ENCODE data around the gene CREB3L1. TPM values are rescaled to one million over a fixed set of nuclear protein-coding genes. Genes with fewer than 3 reads are reported as not detected.
A peak's percentile ranks its signal among the peaks of the same experiment; 100 is the strongest.

CREB3L1 gene
- total RNA-seq, 1 donor from 2014 or later: 0.43 TPM

DNA sequence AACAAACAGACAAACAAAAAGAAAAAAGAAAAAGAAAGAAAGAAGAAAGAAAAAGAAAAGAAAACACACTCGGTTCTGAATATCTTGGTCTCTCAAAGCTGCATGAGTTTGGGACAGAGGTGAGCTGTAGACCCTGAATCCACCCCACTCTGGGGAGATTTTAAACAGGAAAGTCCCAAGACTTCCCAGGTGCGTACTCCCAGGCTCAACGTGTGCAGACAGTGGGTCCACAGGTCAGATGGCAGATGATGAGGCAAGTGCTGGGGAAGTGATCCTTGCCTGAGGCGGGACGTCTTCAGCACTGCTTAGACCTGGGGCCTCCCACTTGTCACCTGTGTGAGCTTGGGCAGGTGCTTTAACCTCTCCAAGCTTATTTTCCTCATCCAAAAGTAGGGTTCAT, 9.3 kb downstream of the CREB3L1 start:
- Mint-ChIP-seq H3K4me1 (peaks cover 23% of the 10 kb centered on the region), H3K36me3 (no peaks in the 10 kb centered on the region), H3K27ac (no peak overlapping the region), H3K9me3 (no peaks in the 10 kb centered on the region), H3K27me3 (ENCODE audit: insufficient read depth, low read depth) (peaks cover 11% of the 10 kb centered on the region), H3K4me3 (no peak overlapping the region)
- H3K9me3 ChIP-seq (ENCODE audit: low read depth): no peaks in the 10 kb centered on the region
- no peaks in the 10 kb centered on the region for H4K20me1 ChIP-seq (ENCODE audit: low read depth)
- H3F3A ChIP-seq (ENCODE audit: low read depth): peaks cover 16% of the 10 kb centered on the region
- no peak overlapping the region for H2AFZ ChIP-seq (replicated peaks)
- H3K36me3 ChIP-seq: no peaks in the 10 kb centered on the region
- no peak overlapping the region for H3K4me2 ChIP-seq
- no peak for DNase-seq (ENCODE audit: low spot score)
- no peak overlapping the region for H3K27ac ChIP-seq
- H3K79me2 ChIP-seq (ENCODE audit: low read depth): no peaks in the 10 kb centered on the region
- no peak overlapping the region for H3K4me3 ChIP-seq
- H3K9ac ChIP-seq: no peak overlapping the region
- peaks cover 18% of the 10 kb centered on the region for H3K4me1 ChIP-seq
- TF ChIP-seq EZH2 (IDR thresholded peaks at IDR 0.05): no peak
- TF ChIP-seq CTCF (IDR thresholded peaks at IDR 0.05): no peak
- TF ChIP-seq EZH2phosphoT487 (IDR thresholded peaks at IDR 0.05): no peak
- no peaks in the 10 kb centered on the region for H3K27me3 ChIP-seq

DNA sequence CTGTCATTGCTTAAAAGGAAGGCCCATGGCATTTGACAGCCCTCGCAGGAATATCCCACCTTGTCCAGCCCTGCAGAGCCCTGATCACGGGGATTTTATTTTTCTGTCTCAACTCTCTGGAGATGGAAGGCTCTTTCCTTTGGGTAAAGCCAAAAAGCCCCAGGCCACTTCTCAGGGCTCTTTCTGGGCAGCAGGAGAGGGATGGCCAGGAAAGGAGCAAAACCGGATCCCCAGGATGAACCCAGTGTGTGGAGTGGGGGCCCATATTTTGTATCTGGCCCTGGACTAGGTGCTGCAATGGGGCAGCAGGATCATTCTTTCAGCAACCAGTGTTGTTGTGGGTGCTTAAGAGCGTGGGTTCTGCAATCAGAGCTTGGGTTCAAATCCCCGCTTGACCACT, 11.0 kb downstream of the CREB3L1 start:
- Histone ChIP-seq H3K4me2 (no peak overlapping the region), H4K20me1 (ENCODE audit: low read depth) (no peaks in the 10 kb centered on the region), H3K4me1 (peaks cover 20% of the 10 kb centered on the region), H3F3A (ENCODE audit: low read depth) (peaks cover 12% of the 10 kb centered on the region), H3K36me3 (no peaks in the 10 kb centered on the region), H3K79me2 (ENCODE audit: low read depth) (no peaks in the 10 kb centered on the region), H3K4me3 (no peak overlapping the region), H3K27ac (no peak overlapping the region), H2AFZ (replicated peaks) (no peak overlapping the region), H3K9ac (no peak overlapping the region), H3K9me3 (ENCODE audit: low read depth) (no peaks in the 10 kb centered on the region), H3K27me3 (no peaks in the 10 kb centered on the region)
- Mint-ChIP-seq H3K4me3 (no peak overlapping the region), H3K27me3 (ENCODE audit: insufficient read depth, low read depth) (peaks cover 12% of the 10 kb centered on the region), H3K4me1 (peaks cover 29% of the 10 kb centered on the region), H3K9me3 (no peaks in the 10 kb centered on the region), H3K27ac (no peak overlapping the region), H3K36me3 (no peaks in the 10 kb centered on the region)
- no peak for DNase-seq (ENCODE audit: low spot score)
- TF ChIP-seq EZH2phosphoT487 (IDR thresholded peaks at IDR 0.05) (no peak), EZH2 (IDR thresholded peaks at IDR 0.05) (no peak), CTCF (IDR thresholded peaks at IDR 0.05) (no peak)

- Histone ChIP-seq H3K27me3 (no peaks in the 10 kb centered on the region), H3K4me2 (peak overlapping the region; percentile 61), H3K4me3 (no peak overlapping the region), H3K79me2 (ENCODE audit: low read depth) (no peaks in the 10 kb centered on the region), H3K36me3 (no peaks in the 10 kb centered on the region), H3K4me1 (peaks cover 28% of the 10 kb centered on the region), H3F3A (ENCODE audit: low read depth) (peaks cover 24% of the 10 kb centered on the region), H2AFZ (replicated peaks) (no peak overlapping the region), H4K20me1 (ENCODE audit: low read depth) (no peaks in the 10 kb centered on the region), H3K9me3 (ENCODE audit: low read depth) (no peaks in the 10 kb centered on the region), H3K9ac (no peak overlapping the region), H3K27ac (no peak overlapping the region)
- Mint-ChIP-seq H3K4me3 (no peak overlapping the region), H3K4me1 (peaks cover 43% of the 10 kb centered on the region), H3K27me3 (ENCODE audit: insufficient read depth, low read depth) (peaks cover 12% of the 10 kb centered on the region), H3K36me3 (no peaks in the 10 kb centered on the region), H3K9me3 (no peaks in the 10 kb centered on the region), H3K27ac (peak overlapping the region; percentile 83)
- no peak for TF ChIP-seq EZH2phosphoT487 (IDR thresholded peaks at IDR 0.05)
- DNase-seq (ENCODE audit: low spot score): no peak
These were observed 12.5 kb downstream of the CREB3L1 start for GRCh38 chr11:46290011-46290410.

- H3K4me3 Mint-ChIP-seq: peak overlapping the region; percentile 39
- Histone ChIP-seq H3K9ac (no peak overlapping the region), H2AFZ (replicated peaks) (no peak overlapping the region), H3K79me2 (ENCODE audit: low read depth) (no peaks in the 10 kb centered on the region), H3K9me3 (ENCODE audit: low read depth) (no peaks in the 10 kb centered on the region), H3K4me1 (peaks cover 31% of the 10 kb centered on the region), H3K4me3 (no peak overlapping the region), H3K4me2 (peak overlapping the region; percentile 61), H3F3A (ENCODE audit: low read depth) (peaks cover 28% of the 10 kb centered on the region), H4K20me1 (ENCODE audit: low read depth) (no peaks in the 10 kb centered on the region), H3K27ac (no peak overlapping the region), H3K36me3 (no peaks in the 10 kb centered on the region), H3K27me3 (peaks cover under 1% of the 10 kb centered on the region)
- TF ChIP-seq CTCF (IDR thresholded peaks at IDR 0.05) (no peak), EZH2phosphoT487 (IDR thresholded peaks at IDR 0.05) (no peak), EZH2 (IDR thresholded peaks at IDR 0.05) (no peak)
- H3K27me3 Mint-ChIP-seq (ENCODE audit: insufficient read depth, low read depth): peaks cover 12% of the 10 kb centered on the region
- no peaks in the 10 kb centered on the region for H3K9me3 Mint-ChIP-seq
- H3K4me1 Mint-ChIP-seq: peaks cover 45% of the 10 kb centered on the region
- peak overlapping the region; percentile 83 for H3K27ac Mint-ChIP-seq
- no peaks in the 10 kb centered on the region for H3K36me3 Mint-ChIP-seq
- DNase-seq (ENCODE audit: low spot score): peak; percentile 90
These were observed 13.3 kb downstream of the CREB3L1 start for GRCh38 chr11:46290598-46291309.
